ENCODE data around the gene AQP12A.

The AQP12A gene

DNA sequence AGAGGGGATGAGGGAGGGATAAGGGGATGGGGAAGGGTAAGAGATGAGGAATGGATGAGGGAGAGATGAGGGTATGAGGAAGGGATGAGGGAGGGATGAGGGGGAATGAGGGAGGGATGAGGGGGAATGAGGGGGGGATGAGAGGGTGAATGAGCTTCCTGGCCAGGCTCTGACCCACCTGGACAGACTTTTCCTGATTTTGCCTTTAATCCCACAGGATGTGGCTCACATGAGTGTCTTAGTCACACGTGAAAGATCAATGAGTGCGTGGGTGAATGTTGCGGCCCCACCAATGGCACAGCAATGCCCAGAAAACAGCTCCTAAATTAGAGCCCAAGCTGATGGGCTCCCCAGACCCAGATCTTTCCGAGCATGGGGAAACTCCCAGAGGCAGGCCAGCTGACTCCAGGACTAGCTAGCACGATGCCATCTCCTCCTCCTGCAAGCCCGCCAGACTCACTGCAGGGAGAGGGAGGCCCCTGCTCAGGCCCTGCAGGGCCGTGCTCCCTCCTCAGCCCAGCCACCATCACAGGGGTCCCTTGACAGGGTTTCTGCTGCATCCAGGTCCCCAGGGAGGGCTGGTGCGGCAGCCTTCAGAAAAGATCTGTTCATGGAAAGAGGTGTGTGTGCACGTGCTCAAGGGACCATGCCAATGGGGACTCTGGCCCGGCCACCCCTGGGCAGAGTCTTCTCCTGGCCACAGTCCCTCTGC lies 41.4 kb downstream of the AQP12A start:
- no peak overlapping the region for H3K4me3 ChIP-seq
- no peaks in the 10 kb centered on the region for H3K4me1 ChIP-seq
- no peaks in the 10 kb centered on the region for H3K27me3 ChIP-seq (ENCODE audit: low read depth)
- in situ Hi-C loops (cut with MboI; ENCODE audit: low sequenced_read_pairs), result no loop called here
- H3K9me3 ChIP-seq, result no peaks in the 10 kb centered on the region
- H3K36me3 ChIP-seq (replicated peaks), result peaks cover 53% of the 10 kb centered on the region
- no peak for DNase-seq (ENCODE audit: low spot score in 2 of 2)

DNA sequence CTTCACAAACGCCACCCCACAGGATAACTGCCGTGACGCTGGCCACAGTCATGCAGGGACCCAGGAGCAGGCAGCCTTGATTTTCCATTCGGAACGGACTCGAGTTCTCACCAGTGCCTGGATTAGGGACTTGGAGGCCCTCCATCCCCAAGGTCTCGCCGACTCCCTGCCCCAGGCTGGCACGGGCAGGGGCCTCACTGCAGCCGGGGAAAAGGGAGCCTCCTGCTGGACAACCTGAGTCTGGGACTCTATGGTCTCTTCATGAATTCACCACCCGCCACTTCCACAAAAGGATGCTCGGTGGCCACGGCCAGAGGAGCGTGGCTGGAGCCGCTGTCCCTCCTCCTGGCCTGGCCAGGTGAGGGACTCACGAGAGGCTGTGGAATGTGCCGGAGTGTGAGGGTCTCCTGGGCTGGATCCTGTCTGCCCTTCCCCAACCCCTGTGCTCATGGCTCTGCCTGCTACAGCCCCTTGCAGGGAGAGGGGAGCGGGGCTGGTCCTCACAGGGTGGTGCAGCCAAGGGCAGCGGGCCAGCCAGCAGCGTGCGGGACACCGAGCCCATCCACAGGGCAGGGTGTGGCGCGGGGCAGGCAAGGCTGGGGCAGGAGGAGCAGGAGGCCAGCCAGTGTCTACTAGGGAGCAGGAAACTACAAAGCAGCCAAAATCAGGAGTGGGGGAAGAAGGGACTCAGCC lies 42.3 kb downstream of the AQP12A start:
- no peaks in the 10 kb centered on the region for H3K27me3 ChIP-seq (ENCODE audit: low read depth)
- peaks cover 55% of the 10 kb centered on the region for H3K36me3 ChIP-seq (replicated peaks)
- no peaks in the 10 kb centered on the region for H3K4me1 ChIP-seq
- in situ Hi-C loops (cut with MboI; ENCODE audit: low sequenced_read_pairs), result no loop called here
- H3K9me3 ChIP-seq, result no peaks in the 10 kb centered on the region
- no peak overlapping the region for H3K4me3 ChIP-seq
- no peak for DNase-seq (ENCODE audit: low spot score in 2 of 2)

DNA sequence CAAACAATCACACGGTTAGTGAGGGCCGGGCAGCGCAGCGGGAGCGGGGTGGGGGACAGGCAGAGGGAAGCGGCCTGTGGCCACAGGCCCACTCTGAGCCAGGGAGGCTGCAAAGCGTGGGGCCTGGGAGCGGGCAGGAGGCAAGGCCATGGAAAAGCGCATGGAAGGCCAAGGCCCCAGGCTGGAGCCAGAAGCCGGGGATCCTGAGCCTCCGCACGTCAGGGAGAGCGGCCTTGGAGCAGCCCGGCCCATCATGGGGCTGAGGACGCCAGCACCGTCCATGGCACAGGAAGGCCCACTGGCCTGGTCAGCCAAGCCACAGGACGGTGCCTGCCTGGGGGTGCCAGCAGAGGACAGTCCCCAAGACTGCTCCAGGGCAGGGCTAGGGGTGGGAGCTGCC lies 43.1 kb downstream of the AQP12A start:
- Histone ChIP-seq H3K4me3 (no peak overlapping the region), H3K36me3 (replicated peaks) (peaks cover 60% of the 10 kb centered on the region), H3K9me3 (no peaks in the 10 kb centered on the region), H3K4me1 (no peaks in the 10 kb centered on the region), H3K27me3 (ENCODE audit: low read depth) (no peaks in the 10 kb centered on the region)
- in situ Hi-C loops (cut with MboI; ENCODE audit: low sequenced_read_pairs), result no loop called here
- DNase-seq (ENCODE audit: low spot score in 2 of 2), result no peak

DNA sequence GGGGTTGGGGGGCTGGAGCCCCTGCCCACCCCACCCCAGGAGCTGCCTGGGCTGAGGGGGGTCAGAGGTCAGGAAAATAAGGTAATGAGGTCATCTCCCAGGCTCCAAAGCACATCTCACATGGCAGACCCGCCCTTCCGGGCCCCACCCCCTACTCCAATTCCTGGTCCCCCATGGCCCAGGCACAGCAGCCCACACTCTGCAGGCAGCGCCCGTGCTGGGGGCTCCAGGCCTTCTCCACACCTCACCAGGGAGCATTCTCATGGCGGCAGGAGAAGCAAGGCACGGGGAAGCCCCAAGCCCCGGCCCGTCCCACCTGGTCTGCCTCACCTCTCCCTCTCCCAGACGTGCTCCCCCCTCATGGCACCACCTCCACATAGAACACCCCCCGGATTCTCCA lies 43.8 kb downstream of the AQP12A start:
- Histone ChIP-seq H3K9me3 (no peaks in the 10 kb centered on the region), H3K27me3 (ENCODE audit: low read depth) (no peaks in the 10 kb centered on the region), H3K4me3 (no peak overlapping the region), H3K36me3 (replicated peaks) (peaks cover 63% of the 10 kb centered on the region), H3K4me1 (no peaks in the 10 kb centered on the region)
- in situ Hi-C loops (cut with MboI; ENCODE audit: low sequenced_read_pairs), result no loop called here
- no peak for DNase-seq (ENCODE audit: low spot score in 2 of 2)

DNA sequence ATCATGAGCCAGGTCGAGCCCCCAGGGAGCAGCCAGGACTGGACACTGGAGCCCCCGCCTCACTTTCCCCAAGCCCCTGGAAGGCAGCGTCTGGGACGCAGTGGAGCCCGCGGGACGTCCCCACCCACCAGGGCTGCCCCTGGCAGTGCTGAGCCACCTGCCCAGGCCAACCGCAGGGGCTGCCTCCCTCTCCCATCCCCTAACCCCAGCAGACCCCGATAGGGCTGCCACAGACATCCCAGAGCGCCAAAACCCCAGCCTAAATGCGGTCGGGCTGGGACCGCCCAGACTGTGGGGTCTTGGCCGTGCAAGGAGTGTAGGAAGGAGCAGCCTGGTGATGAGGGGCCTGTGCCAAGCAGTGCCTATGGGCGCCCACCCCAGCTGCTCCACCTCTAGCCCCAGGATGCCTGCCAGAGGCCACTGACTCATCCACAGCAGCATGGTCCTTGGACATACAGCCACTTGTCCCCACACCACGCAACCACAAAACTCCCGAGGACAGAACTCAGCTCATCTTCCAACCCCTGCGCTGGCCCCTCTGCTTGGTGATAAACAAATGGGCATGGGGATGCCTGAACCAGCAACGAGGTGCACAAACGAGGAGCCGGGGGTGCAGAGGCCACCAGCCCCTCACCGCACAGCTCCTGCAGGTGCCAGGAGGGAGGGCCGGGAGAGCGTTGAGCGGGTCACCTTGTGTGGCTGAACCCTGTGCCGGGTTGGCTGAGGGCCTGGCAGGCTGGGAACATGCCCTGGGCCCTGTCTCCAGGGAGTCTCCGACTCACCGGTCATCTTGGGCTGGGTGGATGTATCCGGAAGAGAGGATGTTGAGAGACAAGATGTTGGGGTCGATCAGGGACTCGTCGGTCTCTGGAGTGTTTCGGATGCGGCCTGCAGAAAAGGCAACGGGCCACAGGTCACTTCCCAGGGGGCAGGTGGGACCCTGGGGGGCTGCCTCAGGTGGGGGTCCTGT lies 44.9 kb downstream of the AQP12A start:
- DNase-seq (ENCODE audit: low spot score in 2 of 2), result no peak
- no peaks in the 10 kb centered on the region for H3K27me3 ChIP-seq (ENCODE audit: low read depth)
- no peaks in the 10 kb centered on the region for H3K4me1 ChIP-seq
- in situ Hi-C loops (cut with MboI; ENCODE audit: low sequenced_read_pairs), result no loop called here
- H3K4me3 ChIP-seq, result no peak overlapping the region
- H3K9me3 ChIP-seq, result no peaks in the 10 kb centered on the region
- peaks cover 74% of the 10 kb centered on the region for H3K36me3 ChIP-seq (replicated peaks)

DNA sequence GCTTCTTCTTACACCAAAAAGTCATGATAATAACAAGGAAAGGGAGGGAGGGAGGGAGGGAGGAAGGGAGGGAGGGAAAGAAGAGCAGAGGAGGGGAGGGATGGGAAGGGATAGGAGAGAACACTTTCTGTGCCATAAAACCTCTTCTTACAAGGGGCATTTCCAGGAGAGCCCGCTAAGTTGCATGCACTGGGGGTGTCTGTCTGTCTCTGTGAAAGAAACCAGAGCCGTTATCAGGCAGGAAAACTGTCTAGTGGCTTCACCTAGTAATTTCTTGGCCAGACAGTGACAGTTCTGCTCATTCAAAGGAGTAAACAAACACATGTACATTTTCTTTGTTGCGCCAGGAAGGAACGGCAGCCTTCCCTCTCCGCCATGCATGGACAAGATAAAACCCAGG lies 45.8 kb downstream of the AQP12A start:
- H3K27me3 ChIP-seq (ENCODE audit: low read depth), result no peaks in the 10 kb centered on the region
- no peaks in the 10 kb centered on the region for H3K4me1 ChIP-seq
- no peaks in the 10 kb centered on the region for H3K9me3 ChIP-seq
- in situ Hi-C loops (cut with MboI; ENCODE audit: low sequenced_read_pairs), result no loop called here
- no peak for DNase-seq (ENCODE audit: low spot score in 2 of 2)
- H3K4me3 ChIP-seq, result no peak overlapping the region
- peaks cover 84% of the 10 kb centered on the region for H3K36me3 ChIP-seq (replicated peaks)

DNA sequence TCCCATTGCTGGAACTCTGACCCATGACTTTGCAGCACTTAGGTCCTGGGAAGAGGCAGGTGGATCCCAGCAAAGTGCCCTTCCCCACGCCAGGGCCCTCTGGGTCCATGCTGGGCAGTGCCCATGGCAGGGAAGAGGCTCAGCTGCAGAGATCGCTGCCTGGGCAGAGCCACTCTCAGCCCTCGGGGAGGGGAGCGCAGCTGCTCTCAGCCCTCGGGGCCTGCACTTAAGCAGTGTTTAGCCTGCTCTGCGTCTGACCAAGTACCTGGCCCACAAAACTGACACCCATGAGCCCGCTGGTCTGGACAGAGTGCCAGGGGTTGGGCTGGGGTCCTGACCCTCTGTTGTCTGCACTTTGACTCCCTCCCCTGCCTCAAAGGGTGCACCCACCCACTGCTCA lies 46.3 kb downstream of the AQP12A start:
- no peak for DNase-seq (ENCODE audit: low spot score in 2 of 2)
- no peaks in the 10 kb centered on the region for H3K9me3 ChIP-seq
- H3K36me3 ChIP-seq (replicated peaks), result peaks cover 88% of the 10 kb centered on the region
- in situ Hi-C loops (cut with MboI; ENCODE audit: low sequenced_read_pairs), result no loop called here
- H3K27me3 ChIP-seq (ENCODE audit: low read depth), result no peaks in the 10 kb centered on the region
- no peak overlapping the region for H3K4me3 ChIP-seq
- H3K4me1 ChIP-seq, result no peaks in the 10 kb centered on the region

DNA sequence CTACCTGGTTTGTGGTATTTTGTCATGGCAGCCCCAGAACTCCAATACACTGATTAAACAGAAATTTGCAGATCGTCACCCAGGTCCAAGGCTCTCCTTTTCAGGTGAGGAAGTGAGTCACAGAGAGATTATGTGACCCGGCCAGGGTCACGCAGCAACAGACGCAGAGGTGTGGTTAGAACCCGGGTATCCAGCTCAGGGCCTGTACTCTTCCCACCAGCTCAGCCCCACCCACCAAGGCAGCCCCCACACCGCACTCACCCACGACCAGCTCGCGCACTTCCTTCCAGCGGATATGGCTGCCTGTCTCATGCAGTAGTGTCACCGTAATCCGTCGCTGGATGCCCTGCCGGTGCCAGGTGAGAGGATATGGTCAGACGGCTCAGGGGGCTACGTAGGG lies 48.1 kb downstream of the AQP12A start:
- H3K27me3 ChIP-seq (ENCODE audit: low read depth), result no peaks in the 10 kb centered on the region
- no peak for DNase-seq (ENCODE audit: low spot score in 2 of 2)
- H3K4me3 ChIP-seq, result no peak overlapping the region
- H3K9me3 ChIP-seq, result no peaks in the 10 kb centered on the region
- H3K36me3 ChIP-seq (replicated peaks), result peaks cover 89% of the 10 kb centered on the region
- no peaks in the 10 kb centered on the region for H3K4me1 ChIP-seq
- in situ Hi-C loops (cut with MboI; ENCODE audit: low sequenced_read_pairs), result no loop called here

DNA sequence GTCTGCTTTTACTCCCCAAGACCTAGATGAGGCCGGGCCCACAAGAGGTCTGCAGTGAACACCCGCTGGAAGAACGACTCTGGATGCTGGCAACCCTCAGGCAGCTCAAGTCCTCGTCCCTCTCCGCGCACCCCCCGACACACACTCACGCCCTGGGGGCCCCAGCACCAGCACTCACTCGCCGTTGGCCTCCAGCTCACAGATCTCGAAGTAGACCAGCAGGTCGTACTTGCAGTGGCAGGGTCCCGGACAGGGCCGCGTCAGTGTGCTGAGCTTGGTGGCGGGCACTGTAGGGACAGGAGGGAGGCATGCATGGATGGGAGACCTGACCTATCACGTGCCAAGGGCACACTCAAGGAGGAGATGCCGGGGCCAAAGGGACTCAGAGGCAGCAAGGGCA lies 49.4 kb downstream of the AQP12A start:
- Histone ChIP-seq H3K4me1 (no peaks in the 10 kb centered on the region), H3K27me3 (ENCODE audit: low read depth) (no peaks in the 10 kb centered on the region), H3K36me3 (replicated peaks) (peaks cover 97% of the 10 kb centered on the region), H3K9me3 (no peaks in the 10 kb centered on the region), H3K4me3 (no peak overlapping the region)
- no peak for DNase-seq (ENCODE audit: low spot score in 2 of 2)
- in situ Hi-C loops (cut with MboI; ENCODE audit: low sequenced_read_pairs), result no loop called here

DNA sequence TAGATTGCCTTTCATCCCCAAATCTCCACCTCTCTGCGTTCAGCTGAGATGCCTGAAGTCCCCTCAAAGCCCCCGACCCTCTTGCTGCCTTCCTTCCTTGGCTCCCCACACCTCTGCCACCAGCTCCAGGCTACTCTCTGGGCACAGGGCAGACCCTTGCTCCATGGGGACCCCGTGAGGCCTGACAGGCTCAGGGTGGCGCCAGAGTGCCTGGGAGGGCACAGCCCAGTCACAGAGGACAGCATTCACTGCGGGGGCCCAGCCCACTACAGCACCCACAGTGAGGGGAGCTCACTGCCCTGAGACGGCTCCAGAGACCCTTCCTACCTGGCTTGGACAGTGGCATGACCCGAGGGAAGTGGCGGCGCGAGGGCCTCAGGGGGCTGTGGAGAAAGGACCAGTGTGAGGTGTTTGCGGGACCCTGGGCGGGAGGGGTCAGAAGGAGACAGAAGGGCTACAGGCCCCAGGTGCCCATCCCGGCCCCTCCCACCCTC lies 51.0 kb downstream of the AQP12A start:
- peaks cover 100% of the 10 kb centered on the region for H3K36me3 ChIP-seq (replicated peaks)
- no peak for DNase-seq (ENCODE audit: low spot score in 2 of 2)
- no peak overlapping the region for H3K4me3 ChIP-seq
- H3K4me1 ChIP-seq, result no peaks in the 10 kb centered on the region
- no peaks in the 10 kb centered on the region for H3K9me3 ChIP-seq
- H3K27me3 ChIP-seq (ENCODE audit: low read depth), result no peaks in the 10 kb centered on the region
- in situ Hi-C loops (cut with MboI; ENCODE audit: low sequenced_read_pairs), result no loop called here

DNA sequence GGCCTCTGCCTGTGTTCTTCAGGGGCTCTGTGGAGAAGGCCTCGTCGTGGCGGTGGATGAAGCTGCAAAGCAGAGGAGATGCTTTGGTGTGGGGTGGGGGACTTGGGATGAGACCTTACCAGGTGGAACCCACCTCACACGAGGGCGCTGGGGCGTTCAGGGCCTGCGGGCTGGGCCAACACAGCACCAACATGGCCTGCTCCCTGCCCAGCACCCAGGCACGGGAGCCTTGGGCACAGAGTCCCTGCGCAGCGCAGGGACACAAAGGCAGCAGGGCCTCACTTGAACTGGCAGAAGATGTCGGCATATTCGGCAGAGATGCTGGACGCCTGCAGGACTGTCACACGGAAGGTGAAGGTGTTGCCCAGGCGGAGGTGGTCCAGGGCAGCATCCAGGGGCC lies 53.8 kb downstream of the AQP12A start:
- H3K36me3 ChIP-seq (replicated peaks), result peaks cover 99% of the 10 kb centered on the region

DNA sequence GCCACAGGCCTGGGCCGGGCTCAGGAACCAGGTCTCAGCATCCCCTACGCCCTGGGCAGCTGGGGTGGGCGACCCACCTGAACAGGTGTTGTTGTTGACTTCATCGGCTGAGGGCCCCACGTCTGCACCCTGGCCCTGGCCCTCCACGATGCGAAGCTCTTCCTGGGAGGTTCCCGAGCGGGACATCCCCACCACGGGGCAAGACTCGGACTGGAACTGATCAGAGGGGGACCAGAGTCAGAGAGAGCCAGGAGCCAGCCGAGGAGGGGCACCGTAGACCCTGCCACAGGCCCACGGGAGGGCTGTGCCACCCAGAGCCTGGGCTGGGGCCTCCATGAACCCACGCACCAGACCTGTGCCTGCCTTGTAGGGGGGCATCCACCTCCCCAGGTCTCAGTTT lies 54.3 kb downstream of the AQP12A start:
- peaks cover 98% of the 10 kb centered on the region for H3K36me3 ChIP-seq (replicated peaks)
- in situ Hi-C loops (cut with MboI; ENCODE audit: low sequenced_read_pairs), result no loop called here
- no peaks in the 10 kb centered on the region for H3K9me3 ChIP-seq
- no peaks in the 10 kb centered on the region for H3K4me1 ChIP-seq
- no peak for DNase-seq (ENCODE audit: low spot score in 2 of 2)
- H3K4me3 ChIP-seq, result no peak overlapping the region
- no peaks in the 10 kb centered on the region for H3K27me3 ChIP-seq (ENCODE audit: low read depth)

More for the DNA sequence above, 53.8 kb downstream of the AQP12A start:
- no peaks in the 10 kb centered on the region for H3K9me3 ChIP-seq
- no peaks in the 10 kb centered on the region for H3K27me3 ChIP-seq (ENCODE audit: low read depth)
- no peak overlapping the region for H3K4me3 ChIP-seq
- H3K4me1 ChIP-seq, result no peaks in the 10 kb centered on the region
- DNase-seq (ENCODE audit: low spot score in 2 of 2), result no peak
- in situ Hi-C loops (cut with MboI; ENCODE audit: low sequenced_read_pairs), result no loop called here

DNA sequence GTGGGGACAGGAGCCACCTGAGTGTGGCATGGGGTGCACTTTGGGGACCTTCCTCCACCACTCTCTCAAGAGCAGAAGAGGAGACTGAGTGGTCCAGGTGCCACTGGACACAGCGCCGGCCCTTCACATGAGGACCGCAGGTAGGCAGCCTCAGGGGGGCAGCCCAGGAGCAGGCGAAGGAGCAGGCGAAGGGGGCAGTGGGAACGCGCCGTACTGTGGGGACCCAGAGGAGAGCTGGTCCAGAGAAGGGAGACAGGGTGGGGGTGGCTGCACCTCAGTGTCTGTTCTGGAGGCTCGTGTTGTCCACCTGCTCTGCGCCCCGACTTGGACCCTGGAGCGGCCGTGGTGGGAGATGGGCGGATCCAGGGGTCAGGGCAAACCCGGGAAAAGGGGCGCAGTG lies 55.0 kb downstream of the AQP12A start:
- in situ Hi-C loops (cut with MboI; ENCODE audit: low sequenced_read_pairs), result no loop called here
- H3K36me3 ChIP-seq (replicated peaks), result peaks cover 95% of the 10 kb centered on the region
- H3K4me1 ChIP-seq, result no peaks in the 10 kb centered on the region
- H3K4me3 ChIP-seq, result no peak overlapping the region
- H3K9me3 ChIP-seq, result no peaks in the 10 kb centered on the region
- DNase-seq (ENCODE audit: low spot score in 2 of 2), result no peak
- no peaks in the 10 kb centered on the region for H3K27me3 ChIP-seq (ENCODE audit: low read depth)

DNA sequence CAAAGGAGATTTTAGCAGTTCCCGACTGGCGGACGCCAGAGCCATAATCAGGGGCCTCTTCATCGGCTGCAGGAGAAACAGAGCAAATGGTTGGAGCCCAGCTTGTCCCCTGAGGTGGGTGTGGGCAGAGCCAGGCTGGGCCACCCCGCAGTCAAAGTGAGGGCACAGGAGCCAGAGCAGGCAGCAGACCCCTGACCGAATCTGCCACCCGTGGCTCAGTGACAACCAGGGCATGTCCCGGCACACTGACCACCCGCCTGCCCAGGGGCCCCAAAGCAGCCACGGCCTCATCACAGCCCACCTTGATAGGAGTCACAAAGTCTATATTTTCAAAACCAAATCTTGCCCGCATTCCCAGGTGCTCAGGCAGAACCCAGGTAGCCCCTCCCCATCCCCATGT lies 55.6 kb downstream of the AQP12A start:
- in situ Hi-C loops (cut with MboI; ENCODE audit: low sequenced_read_pairs), result no loop called here
- DNase-seq (ENCODE audit: low spot score in 2 of 2), result no peak
- Histone ChIP-seq H3K4me1 (no peaks in the 10 kb centered on the region), H3K27me3 (ENCODE audit: low read depth) (no peaks in the 10 kb centered on the region), H3K9me3 (no peaks in the 10 kb centered on the region), H3K4me3 (no peak overlapping the region), H3K36me3 (replicated peaks) (peaks cover 91% of the 10 kb centered on the region)
